A549 (cell line): Measurements from ENCODE around the gene PCNX2. TPM values are rescaled to one million over a fixed set of nuclear protein-coding genes. Genes with fewer than 3 reads are reported as not detected.
A peak's percentile ranks its signal among the peaks of the same experiment; 100 is the strongest.

Experiments used
- ATAC-seq, 2 experiments: fragments of 200-7000 bp in 1 of 2; fragments of >200 bp in 1 of 2; cut with Nextera tagmentation in 1 of 2; cut with Tn5 transposase in 1 of 2; 3 replicates each; pipeline versions ENCODE4 v1.8.0 to v1.9.1; 2018 to 2020; ENCODE audit warnings: mild to moderate bottlenecking in 1 of 2, moderate library complexity in 1 of 2
- CTCF ChIA-PET: fragments of 300-600 bp; sonication (Branson Sonifier 250); formaldehyde crosslinking; extraction: SDS; loops from one replicate; lab custom pipeline; 2021; ENCODE audit warnings: antibody characterized with exemption, inconsistent platforms; lab: Yijun Ruan, JAX
- POLR2A ChIA-PET: fragments of 350-600 bp; formaldehyde crosslinking; extraction: SDS; loops from one replicate; lab custom pipeline; 2021; ENCODE audit warnings: antibody characterized with exemption, inconsistent platforms; lab: Yijun Ruan, JAX
- DNase-seq, 2 experiments: peaks; one replicate each; pipeline versions ENCODE4 v3.0.0 to v3.0.0-alpha.2; 2011 to 2016; ENCODE audit warnings: low read depth in 1 of 2, low spot score in 1 of 2
- FAIRE-seq: peaks from 2 replicates; lab custom pipeline; 2011; peaks lifted over from hg19 to GRCh38; lab: Jason Lieb, UNC
- H3K27ac ChIP-seq, 2 experiments: fragments of >200 bp; sonication (Bioruptor Twin); formaldehyde crosslinking; 3 replicates each; pipeline ENCODE4 v1.5.1; 2016 to 2017
- H3K4me1 ChIP-seq: fragments of >200 bp; sonication (Bioruptor Twin); formaldehyde crosslinking; 3 replicates; pipeline ENCODE4 v1.6.1; 2016
- H3K4me2 ChIP-seq: fragments of >200 bp; sonication (Bioruptor Twin); formaldehyde crosslinking; 3 replicates; pipeline ENCODE4 v1.6.1; 2016
- H3K4me3 ChIP-seq: fragments of >200 bp; sonication (Bioruptor Twin); formaldehyde crosslinking; 3 replicates; pipeline ENCODE4 v1.5.1; 2016
- H3K9me3 ChIP-seq: fragments of >200 bp; sonication (Bioruptor Twin); formaldehyde crosslinking; 3 replicates; pipeline ENCODE4 v1.6.1; 2016
- ATOH8 ChIP-seq: fragments of 250-450 bp; sonication (Bioruptor Pico); IDR thresholded peaks from 2 replicates; pipeline ENCODE4 v1.5.0; 2020; ENCODE audit warnings: low read depth, mild to moderate bottlenecking, moderate library complexity
- BHLHE40 ChIP-seq: IDR thresholded peaks from 2 replicates; pipeline ENCODE4 v1.6.1; 2012; ENCODE audit warnings: low read depth, low read length, inconsistent platforms
- CHD2 ChIP-seq: fragments of 150-350 bp; IDR thresholded peaks from 2 replicates; pipeline ENCODE4 v1.6.1; 2014; ENCODE audit warnings: low read length; ENCODE audit not compliant: partially characterized antibody
- CTCF ChIP-seq: fragments of >200 bp; sonication (Bioruptor Twin); formaldehyde crosslinking; IDR thresholded peaks from 3 replicates; pipeline ENCODE4 v1.5.1; 2016
- FOSB ChIP-seq: fragments of 250-450 bp; sonication (Bioruptor Pico); IDR thresholded peaks from 2 replicates; pipeline ENCODE4 v1.5.0; 2020; ENCODE audit warnings: mild to moderate bottlenecking, moderate library complexity
- FOSL2 ChIP-seq, 2 experiments: fragments of 450-650 bp in 1 of 2; fragments of >200 bp in 1 of 2; sonication (Bioruptor Twin) in 1 of 2; formaldehyde crosslinking; IDR thresholded peaks; 2 replicates each; pipeline versions ENCODE4 v1.5.0 to v1.6.1; 2016 to 2020; ENCODE audit warnings: mild to moderate bottlenecking in 1 of 2, moderate library complexity in 1 of 2
- HES2 ChIP-seq: fragments of >200 bp; sonication (Bioruptor Twin); formaldehyde crosslinking; IDR thresholded peaks from 2 replicates; pipeline ENCODE4 v1.6.1; 2016
- HEYL ChIP-seq: fragments of 250-450 bp; sonication (Bioruptor Pico); IDR thresholded peaks from 2 replicates; pipeline ENCODE4 v1.8.0; 2021; ENCODE audit warnings: mild to moderate bottlenecking, moderate library complexity
- HOXA7 ChIP-seq: fragments of 250-450 bp; sonication (Bioruptor Pico); IDR thresholded peaks from 2 replicates; pipeline ENCODE4 v1.5.0; 2020; ENCODE audit warnings: mild to moderate bottlenecking, moderate library complexity
- MAFK ChIP-seq: fragments of 450-650 bp; IDR thresholded peaks from 2 replicates; pipeline ENCODE4 v1.6.1; 2014; ENCODE audit not compliant: partially characterized antibody
- RAD21 ChIP-seq, 2 experiments: fragments of >200 bp in 1 of 2; sonication (Bioruptor Twin) in 1 of 2; formaldehyde crosslinking in 1 of 2; IDR thresholded peaks in 1 of 2; conservative IDR thresholded peaks in 1 of 2; 2 replicates in 1 of 2; 3 replicates in 1 of 2; pipeline ENCODE4 v1.6.1; 2012 to 2018; ENCODE audit warnings: inconsistent platforms in 1 of 2
- RCOR1 ChIP-seq: fragments of 150-350 bp; IDR thresholded peaks from 2 replicates; pipeline ENCODE4 v1.6.1; 2014; ENCODE audit warnings: antibody characterized with exemption, low read length, low read depth
- RNF2 ChIP-seq: fragments of 200-600 bp; sonication (generic); IDR thresholded peaks from 2 replicates; pipeline ENCODE4 v1.6.1; 2016; ENCODE audit warnings: low read depth, mild to moderate bottlenecking, antibody characterized with exemption, moderate library complexity, borderline replicate concordance
- SREBF2 ChIP-seq: fragments of 450-650 bp; IDR thresholded peaks from 2 replicates; pipeline ENCODE4 v1.6.1; 2014; ENCODE audit warnings: mild to moderate bottlenecking, moderate library complexity
- TFCP2L1 ChIP-seq: fragments of 250-450 bp; sonication (Bioruptor Pico); IDR thresholded peaks from 2 replicates; pipeline ENCODE4 v1.5.0; 2021; ENCODE audit warnings: mild to moderate bottlenecking
- TP53 ChIP-seq: fragments of 250-450 bp; sonication (Bioruptor Pico); IDR thresholded peaks from 2 replicates; pipeline ENCODE4 v1.5.0; 2021; ENCODE audit warnings: mild to moderate bottlenecking, moderate library complexity
- ZNF302 ChIP-seq: fragments of 250-450 bp; sonication (Bioruptor Pico); IDR thresholded peaks from 2 replicates; pipeline ENCODE4 v1.9.0; 2021; ENCODE audit warnings: inconsistent platforms, mild to moderate bottlenecking, moderate library complexity
- WGBS: methylation state at CpG from one replicate; pipeline ENCODE4 v1.1.6; 2017; ENCODE audit errors: missing lambda C conversion rate; 5-methylcytosine and 5-hydroxymethylcytosine counted together
- polyA plus RNA-seq, 4 experiments: library from polyadenylated mRNA; depleted of rRNA in 3 of 4; stranded (reverse); fragments of >200 nt; fragmentation: RNase III in 1 of 4; extraction: RNeasy Plus Mini Kit Qiagen cat#74134 plus additional on column Dnase treatment in 1 of 4; gene quantifications; 2 replicates in 3 of 4; 3 replicates in 1 of 4; pipeline ENCODE4 v1.2.3, GENCODE V29; 2011 to 2017
- TF ChIP-seq, protein P1 (sequence below): IDR thresholded peaks from 2 replicates; pipeline ENCODE4 v1.6.1; 2012
- TF ChIP-seq, protein P2 (sequence below): fragments of 450-650 bp; IDR thresholded peaks from 2 replicates; pipeline ENCODE4 v1.6.1; 2014; ENCODE audit warnings: antibody characterized with exemption

The PCNX2 gene
- polyA plus RNA-seq, 2 of the 4 experiments (the other 2 are of a cell fraction) = 8.8 to 27.2 TPM

DNA sequence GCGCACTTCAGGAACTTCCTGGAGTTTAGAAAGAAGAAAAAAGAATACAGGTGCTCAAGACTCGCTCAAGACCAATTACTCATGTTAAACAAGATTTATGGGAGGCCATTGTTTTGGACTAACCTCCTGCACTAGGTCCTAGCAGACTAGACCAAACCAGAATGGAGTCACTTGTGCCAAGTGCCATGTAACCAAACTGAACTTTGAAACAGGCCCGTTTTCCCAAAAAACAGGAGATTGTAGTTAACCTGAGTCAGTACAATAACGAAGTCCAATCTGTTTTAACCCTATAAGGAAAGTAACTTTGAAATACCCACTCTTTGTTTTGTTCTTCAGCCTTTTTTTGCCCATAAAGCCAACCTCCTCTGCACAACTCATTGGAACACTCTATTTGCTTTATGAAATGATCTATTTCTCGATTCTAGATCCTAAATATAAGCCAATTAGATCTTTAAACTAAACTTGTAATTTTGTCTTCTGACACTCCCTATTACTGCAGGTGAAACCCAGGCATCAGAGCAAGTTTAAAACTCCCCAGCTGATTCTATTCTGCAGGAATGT, 345.8 kb downstream of the PCNX2 start:
- 68% methylated on average over 5 of the region's 5 CpGs for WGBS
- Histone ChIP-seq H3K27ac (peak overlapping the region; percentile 79 to 95), H3K4me2 (peak overlapping the region; percentile 85), H3K4me1 (peaks cover 26% of the 10 kb centered on the region)
- FAIRE-seq = peak; percentile 65
- TF ChIP-seq FOSB (CRISPR knock-in tag) = no peak
- TF ChIP-seq HOXA7 (CRISPR knock-in tag) = no peak
- TF ChIP-seq ATOH8 (CRISPR knock-in tag) = no peak
- TF ChIP-seq TP53 (CRISPR knock-in tag) = no peak
- no peak for TF ChIP-seq ZNF302 (CRISPR knock-in tag)
- no peak for TF ChIP-seq MAFK
- TF ChIP-seq BHLHE40 = no peak
- no peak for TF ChIP-seq HES2
- TF ChIP-seq, protein P1, sequence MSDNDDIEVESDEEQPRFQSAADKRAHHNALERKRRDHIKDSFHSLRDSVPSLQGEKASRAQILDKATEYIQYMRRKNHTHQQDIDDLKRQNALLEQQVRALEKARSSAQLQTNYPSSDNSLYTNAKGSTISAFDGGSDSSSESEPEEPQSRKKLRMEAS = no peak
- TF ChIP-seq RNF2 = no peak
- TF ChIP-seq, all 56 proteins: peak for 0
- H3K9me3 ChIP-seq = no peaks in the 10 kb centered on the region
- ATAC-seq (no peak), DNase-seq (no peak)
- H3K4me3 ChIP-seq = peak overlapping the region; percentile 74
- POLR2A ChIA-PET = interaction anchor here (0.9 kb wide), 1 partner anchor 163 kb away, joined by 3 read pairs; no protein-coding TSS in a partner anchor
- CTCF ChIA-PET = interaction anchor here (0.9 to 1.2 kb wide), 2 partner anchors 28 to 315 kb away, joined by 3 to 4 read pairs; no protein-coding TSS in a partner anchor

GRCh38 chr1:232944347-232944746, 351.2 kb downstream of the PCNX2 start:
- no peak for ATAC-seq
- WGBS = 71% methylated on average over 5 of the region's 5 CpGs
- Histone ChIP-seq H3K4me3 (no peak overlapping the region), H3K4me2 (no peak overlapping the region), H3K9me3 (no peaks in the 10 kb centered on the region), H3K4me1 (peaks cover under 1% of the 10 kb centered on the region; the same call in 2 of the 3 replicates), H3K27ac (no peak overlapping the region)
- no peak for TF ChIP-seq RAD21 (conservative IDR thresholded peaks at IDR 0.05 in 1 of 2, IDR thresholded peaks at IDR 0.05 in 1 of 2)
- no peak for TF ChIP-seq HOXA7 (CRISPR knock-in tag)
- TF ChIP-seq FOSL2 (IDR thresholded peaks at IDR 0.05) = no peak
- no peak for TF ChIP-seq FOSL2 (CRISPR knock-in tag; IDR thresholded peaks at IDR 0.05)
- TF ChIP-seq SREBF2 = no peak
- TF ChIP-seq RCOR1 = no peak
- TF ChIP-seq HEYL (CRISPR knock-in tag) = no peak
- TF ChIP-seq CHD2 = no peak
- no peak for FAIRE-seq
- ChIA-PET CTCF (no interaction called here), POLR2A (no interaction called here)
- no peak for DNase-seq

DNA sequence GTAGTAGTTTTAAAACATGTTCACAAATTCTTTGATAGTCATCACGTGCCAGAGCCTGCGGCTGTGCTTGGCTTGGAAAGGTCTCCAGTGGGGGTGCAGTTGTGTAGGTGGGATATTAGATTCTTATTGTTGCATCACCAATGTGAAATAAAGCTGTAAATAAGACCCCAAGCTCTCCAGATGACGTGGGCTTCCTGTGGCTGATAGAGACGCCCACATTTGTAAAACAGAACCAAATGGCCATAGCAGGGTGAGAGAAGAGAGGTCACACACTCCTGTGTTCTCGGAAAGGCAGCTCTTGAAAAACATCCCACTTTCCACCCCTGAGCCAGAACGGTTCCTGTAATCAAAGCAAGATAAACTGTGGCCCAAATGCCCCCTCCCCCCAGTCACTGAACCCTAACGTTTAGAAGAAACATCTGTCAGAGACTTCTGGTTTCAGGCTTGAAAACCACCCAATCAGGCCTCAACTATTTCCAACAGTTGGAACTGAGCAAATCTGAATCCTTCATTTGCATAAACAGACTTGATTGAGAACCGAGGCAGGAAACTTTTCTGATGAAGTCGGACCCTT, 351.8 kb downstream of the PCNX2 start:
- ATAC-seq (no peak), DNase-seq (no peak), FAIRE-seq (no peak)
- WGBS = 68% methylated on average over 9 of the region's 9 CpGs
- POLR2A ChIA-PET = no interaction called here
- Histone ChIP-seq H3K4me3 (no peak overlapping the region), H3K27ac (no peak overlapping the region), H3K4me1 (no peaks in the 10 kb centered on the region), H3K4me2 (no peak overlapping the region), H3K9me3 (no peaks in the 10 kb centered on the region)
- TF ChIP-seq CTCF = no peak
- no peak for TF ChIP-seq ZNF302 (CRISPR knock-in tag)
- no peak for TF ChIP-seq RCOR1
- no peak for TF ChIP-seq BHLHE40
- no peak for TF ChIP-seq RNF2
- TF ChIP-seq, protein P2, sequence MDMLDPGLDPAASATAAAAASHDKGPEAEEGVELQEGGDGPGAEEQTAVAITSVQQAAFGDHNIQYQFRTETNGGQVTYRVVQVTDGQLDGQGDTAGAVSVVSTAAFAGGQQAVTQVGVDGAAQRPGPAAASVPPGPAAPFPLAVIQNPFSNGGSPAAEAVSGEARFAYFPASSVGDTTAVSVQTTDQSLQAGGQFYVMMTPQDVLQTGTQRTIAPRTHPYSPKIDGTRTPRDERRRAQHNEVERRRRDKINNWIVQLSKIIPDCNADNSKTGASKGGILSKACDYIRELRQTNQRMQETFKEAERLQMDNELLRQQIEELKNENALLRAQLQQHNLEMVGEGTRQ = no peak
- TF ChIP-seq TFCP2L1 = no peak
- no peak for TF ChIP-seq SREBF2
- CTCF ChIA-PET = no interaction called here
